HEK293T (cell line): ENCODE results near the gene NPAT.

ENCODE experiments used
- ARNT ChIP-seq: fragments of 450-650 bp; IDR thresholded peaks from 2 replicates; pipeline ENCODE4 v1.6.1; 2017; ENCODE audit warnings: mild to moderate bottlenecking
- ELF4 ChIP-seq: fragments of 450-650 bp; IDR thresholded peaks from 2 replicates; pipeline ENCODE4 v1.6.1; 2017; ENCODE audit warnings: antibody characterized with exemption
- FOXA1 ChIP-seq: fragments of 450-650 bp; IDR thresholded peaks from 2 replicates; pipeline ENCODE4 v1.6.1; 2016; ENCODE audit warnings: mild to moderate bottlenecking
- FOXM1 ChIP-seq: fragments of 450-650 bp; IDR thresholded peaks from 2 replicates; pipeline ENCODE4 v1.6.1; 2017; ENCODE audit warnings: mild to moderate bottlenecking, borderline replicate concordance
- LEF1 ChIP-seq: fragments of 450-650 bp; IDR thresholded peaks from 2 replicates; pipeline ENCODE4 v1.6.1; 2017; ENCODE audit warnings: mild to moderate bottlenecking, borderline replicate concordance
- TARDBP ChIP-seq: fragments of 450-650 bp; IDR thresholded peaks from 2 replicates; pipeline ENCODE4 v1.6.1; 2016

GRCh38 chr11:108221911-108222573 lies 396 bp downstream of the NPAT start:
- no peak for TF ChIP-seq FOXA1
- TF ChIP-seq ARNT = no peak
- no peak for TF ChIP-seq LEF1
- TF ChIP-seq TARDBP = no peak
- peak; percentile 44; the same call in 1 of the 2 replicates for TF ChIP-seq ELF4
- TF ChIP-seq FOXM1 = no peak
